22Rv1 (cell line): ENCODE results near the gene KATNAL1.

Experiments
- ZFX ChIP-seq: fragments of 450-650 bp; IDR thresholded peaks from 2 replicates; pipeline ENCODE4 v1.6.1; 2017; ENCODE audit warnings: antibody characterized with exemption, borderline replicate concordance
- TF ChIP-seq, protein P1 (sequence below): fragments of 450-650 bp; IDR thresholded peaks from 2 replicates; pipeline ENCODE4 v1.5.1; 2017; ENCODE audit warnings: mild to moderate bottlenecking

DNA sequence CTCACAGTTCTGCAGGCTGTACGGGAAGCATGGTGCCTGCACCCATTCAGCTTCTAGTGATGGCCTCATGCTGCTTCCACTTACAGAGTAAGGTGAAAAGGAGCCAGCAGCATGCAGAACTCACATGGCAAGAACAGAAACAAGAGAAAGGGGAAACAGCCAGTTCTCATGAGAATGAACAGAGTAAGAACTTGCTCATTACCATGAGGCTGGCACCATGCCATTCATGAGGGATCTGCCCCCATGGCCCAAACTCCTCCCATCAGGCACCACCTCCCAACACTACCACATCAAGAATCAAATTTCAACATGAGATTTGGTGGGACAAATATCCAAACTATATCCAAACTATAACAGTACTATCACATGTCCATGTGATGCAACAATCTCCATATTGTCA, 72.1 kb downstream of the KATNAL1 start:
- TF ChIP-seq, protein P1, sequence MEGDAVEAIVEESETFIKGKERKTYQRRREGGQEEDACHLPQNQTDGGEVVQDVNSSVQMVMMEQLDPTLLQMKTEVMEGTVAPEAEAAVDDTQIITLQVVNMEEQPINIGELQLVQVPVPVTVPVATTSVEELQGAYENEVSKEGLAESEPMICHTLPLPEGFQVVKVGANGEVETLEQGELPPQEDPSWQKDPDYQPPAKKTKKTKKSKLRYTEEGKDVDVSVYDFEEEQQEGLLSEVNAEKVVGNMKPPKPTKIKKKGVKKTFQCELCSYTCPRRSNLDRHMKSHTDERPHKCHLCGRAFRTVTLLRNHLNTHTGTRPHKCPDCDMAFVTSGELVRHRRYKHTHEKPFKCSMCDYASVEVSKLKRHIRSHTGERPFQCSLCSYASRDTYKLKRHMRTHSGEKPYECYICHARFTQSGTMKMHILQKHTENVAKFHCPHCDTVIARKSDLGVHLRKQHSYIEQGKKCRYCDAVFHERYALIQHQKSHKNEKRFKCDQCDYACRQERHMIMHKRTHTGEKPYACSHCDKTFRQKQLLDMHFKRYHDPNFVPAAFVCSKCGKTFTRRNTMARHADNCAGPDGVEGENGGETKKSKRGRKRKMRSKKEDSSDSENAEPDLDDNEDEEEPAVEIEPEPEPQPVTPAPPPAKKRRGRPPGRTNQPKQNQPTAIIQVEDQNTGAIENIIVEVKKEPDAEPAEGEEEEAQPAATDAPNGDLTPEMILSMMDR: no peak
- no peak for TF ChIP-seq ZFX
